Endodermal cell (in vitro differentiated cells): ENCODE measurements around the gene NEIL3. TPM values are rescaled to one million over a fixed set of nuclear protein-coding genes. Genes with fewer than 3 reads are reported as not detected.

Source experiments
- DNase-seq: peaks from one replicate; pipeline ENCODE4 v3.0.0-alpha.2; 2017
- H3K27ac ChIP-seq: 2 replicates; pipeline ENCODE4 v1.5.1; 2013; ENCODE audit warnings: mild to moderate bottlenecking, low read depth, low read length, moderate library complexity
- H3K27me3 ChIP-seq: 2 replicates; pipeline ENCODE4 v1.6.1; 2013; ENCODE audit warnings: mild to moderate bottlenecking, low read length, moderate library complexity; ENCODE audit not compliant: insufficient read depth, control insufficient read depth, poor library complexity, severe bottlenecking
- H3K36me3 ChIP-seq: 2 replicates; pipeline ENCODE4 v1.7.0; 2013; ENCODE audit warnings: mild to moderate bottlenecking, low read length, moderate library complexity; ENCODE audit not compliant: control insufficient read depth, insufficient read depth
- H3K4me1 ChIP-seq: one replicate; pipeline ENCODE4 v1.7.0; 2013; ENCODE audit warnings: low read length; ENCODE audit not compliant: control insufficient read depth, insufficient read depth
- H3K4me3 ChIP-seq: 2 replicates; pipeline ENCODE4 v1.5.1; 2013; ENCODE audit warnings: mild to moderate bottlenecking, low read length, moderate library complexity
- H3K9ac ChIP-seq: 2 replicates; pipeline ENCODE4 v1.6.1; 2013; ENCODE audit warnings: mild to moderate bottlenecking, low read length, moderate library complexity; ENCODE audit not compliant: poor library complexity, severe bottlenecking; ENCODE audit errors: extremely low read depth
- H3K9me3 ChIP-seq: 2 replicates; pipeline ENCODE4 v1.6.1; 2013; ENCODE audit warnings: mild to moderate bottlenecking, low read length, moderate library complexity; ENCODE audit not compliant: control insufficient read depth
- H3K27ac Mint-ChIP-seq: 2 replicates; pipeline ENCODE4 v1.8.0; 2020; ENCODE audit warnings: mixed read lengths
- H3K27me3 Mint-ChIP-seq: 2 replicates; pipeline ENCODE4 v1.8.0; 2021; ENCODE audit warnings: mild to moderate bottlenecking, mixed read lengths; ENCODE audit not compliant: insufficient read depth
- H3K36me3 Mint-ChIP-seq: 2 replicates; pipeline ENCODE4 v1.8.0; 2020; ENCODE audit warnings: low read depth, mixed read lengths
- H3K4me1 Mint-ChIP-seq: 2 replicates; pipeline ENCODE4 v1.8.0; 2020; ENCODE audit warnings: mixed read lengths
- H3K4me3 Mint-ChIP-seq: 2 replicates; pipeline ENCODE4 v1.8.0; 2020; ENCODE audit warnings: mild to moderate bottlenecking, moderate library complexity, mixed read lengths
- H3K9me3 Mint-ChIP-seq: 2 replicates; pipeline ENCODE4 v1.8.0; 2020; ENCODE audit warnings: mild to moderate bottlenecking, mixed read lengths
- CTCF ChIP-seq: fragments of 200-600 bp; sonication (generic); conservative IDR thresholded peaks from 2 replicates; pipeline ENCODE4 v1.5.0; 2021; ENCODE audit warnings: antibody characterized with exemption, mild to moderate bottlenecking
- WGBS, 2 experiments: methylation state at CpG; one replicate each; pipeline versions ENCODE4 v1.1.5 to v1.1.7; 2013; ENCODE audit warnings: missing lambda C conversion rate in 2 of 2, mixed read lengths in 1 of 2; ENCODE audit not compliant: insufficient coverage in 1 of 2, insufficient read length in 1 of 2; 5-methylcytosine and 5-hydroxymethylcytosine counted together
- long read RNA-seq, 4 experiments: library from polyadenylated mRNA in 2 of 4; library from RNA in 1 of 4; library from capped mRNA in 1 of 4; stranded (forward) in 3 of 4; unstranded in 1 of 4; transcript quantifications; one replicate each; pipeline ENCODE4 v2.0.0, GENCODE V29; 2020 to 2021; ENCODE audit warnings: inconsistent platforms in 1 of 4
- polyA plus RNA-seq, 2 experiments: library from polyadenylated mRNA; stranded (reverse); fragments of 50-300 nt; gene quantifications; one replicate each; pipeline ENCODE4 v1.2.3, GENCODE V29; 2013
- total RNA-seq, 2 donors: library from RNA; stranded (reverse); fragmentation: NEBNext Ultra II Directional in 1 of 2; extraction: Animal tissue kit (Norgen Biotek cat#: 25700) in 1 of 2; gene quantifications; 2 replicates in 1 of 2; 3 replicates in 1 of 2; pipeline ENCODE4 v1.2.1, GENCODE V29; 2021

Gene NEIL3
- total RNA-seq: 10 to 100 TPM in 1 of 2 donors, 1 to 10 TPM in 1; 9.1 to 15.1 TPM
- polyA plus RNA-seq (2013, experiment 1 of 2): 9.6 TPM
- 10.4 TPM for polyA plus RNA-seq (2013, experiment 2 of 2)
- long read RNA-seq, experiment 1, partial matches to known transcripts: 3 of 10 reads
- long read RNA-seq, experiment 1, other reads (novel, unspliced or antisense): 3 of 10 reads
- long read RNA-seq, experiment 2, transcript NEIL3-201 (10 exons, 2,408 nt): major isoform, 10 of 14 reads
- long read RNA-seq, experiment 2, partial matches to known transcripts: 2 of 14 reads
- long read RNA-seq, experiment 2, other reads (novel, unspliced or antisense): 2 of 14 reads
- long read RNA-seq, experiment 3, transcript NEIL3-201 (10 exons, 2,408 nt): major isoform, 15 of 27 reads
- long read RNA-seq, experiment 3, partial matches to known transcripts: 5 of 27 reads
- long read RNA-seq, experiment 3, other reads (novel, unspliced or antisense): 7 of 27 reads
- long read RNA-seq, experiment 4, transcript NEIL3-201 (10 exons, 2,408 nt): major isoform, 8 of 11 reads
- long read RNA-seq, experiment 4, partial matches to known transcripts: 2 of 11 reads
- long read RNA-seq, experiment 4, other reads (novel, unspliced or antisense): 1 of 11 reads

GRCh38 chr4:177309522-177310371 lies at the start of gene NEIL3:
NEIL3 (plus strand) TSS chr4:177309874; CDS start chr4:177309954, 80 bp downstream.
- WGBS, 2 experiments: 2 to 7% methylated on average over 10 to 52 of the region's 52 CpGs
- Mint-ChIP-seq H3K27ac (peak within 1 kb of the TSS; percentile 96), H3K36me3 (no peaks in the 10 kb centered on the region), H3K4me3 (peak within 1 kb of the TSS; percentile 90), H3K4me1 (peaks cover 5% of the 10 kb centered on the region), H3K27me3 (no peaks in the 10 kb centered on the region), H3K9me3 (no peaks in the 10 kb centered on the region)
- H3K9ac ChIP-seq: peak within 1 kb of the TSS; percentile 63
- H3K27ac ChIP-seq: no peak within 1 kb of the TSS
- no peaks in the 10 kb centered on the region for H3K9me3 ChIP-seq
- H3K4me1 ChIP-seq: no peaks in the 10 kb centered on the region
- TF ChIP-seq CTCF: no peak
- no peaks in the 10 kb centered on the region for H3K27me3 ChIP-seq
- no peaks in the 10 kb centered on the region for H3K36me3 ChIP-seq
- DNase-seq: peak; percentile 94
- H3K4me3 ChIP-seq: peak within 1 kb of the TSS; percentile 95

GRCh38 chr4:177263818-177264217 lies 45.9 kb upstream of the NEIL3 start:
- no peaks in the 10 kb centered on the region for H3K27me3 Mint-ChIP-seq
- H3K9me3 Mint-ChIP-seq: peaks cover 1% of the 10 kb centered on the region
- H3K36me3 Mint-ChIP-seq: no peaks in the 10 kb centered on the region
- no peaks in the 10 kb centered on the region for H3K27me3 ChIP-seq
- H3K9me3 ChIP-seq: peaks cover 5% of the 10 kb centered on the region
- DNase-seq: peak; percentile 47
- H3K36me3 ChIP-seq: no peaks in the 10 kb centered on the region
- no peak overlapping the region for H3K9ac ChIP-seq
- peak; percentile 15 for TF ChIP-seq CTCF
- H3K4me1 Mint-ChIP-seq: peaks cover 5% of the 10 kb centered on the region
- no peak overlapping the region for H3K27ac ChIP-seq
- H3K4me1 ChIP-seq: no peaks in the 10 kb centered on the region
- H3K27ac Mint-ChIP-seq: no peak overlapping the region
- WGBS, 2 experiments: 88% methylated on average over 4 to 7 of the region's 7 CpGs
- H3K4me3 ChIP-seq: no peak overlapping the region
- H3K4me3 Mint-ChIP-seq: no peak overlapping the region

GRCh38 chr4:177264788-177265422 lies 44.8 kb upstream of the NEIL3 start:
- Histone ChIP-seq H3K4me1 (no peaks in the 10 kb centered on the region), H3K4me3 (no peak overlapping the region), H3K27me3 (no peaks in the 10 kb centered on the region), H3K9ac (no peak overlapping the region), H3K36me3 (no peaks in the 10 kb centered on the region), H3K27ac (no peak overlapping the region), H3K9me3 (no peaks in the 10 kb centered on the region)
- no peak for TF ChIP-seq CTCF
- no peaks in the 10 kb centered on the region for H3K36me3 Mint-ChIP-seq
- no peaks in the 10 kb centered on the region for H3K9me3 Mint-ChIP-seq
- no peak overlapping the region for H3K4me3 Mint-ChIP-seq
- WGBS, 2 experiments: 0% methylated on average over 1 of the region's 2 CpGs; no CpG with 5 or more reads in 1 of the 2 experiments
- no peak for DNase-seq
- no peak overlapping the region for H3K27ac Mint-ChIP-seq
- no peaks in the 10 kb centered on the region for H3K27me3 Mint-ChIP-seq
- peaks cover 2% of the 10 kb centered on the region for H3K4me1 Mint-ChIP-seq
